WTC11 (cell line): Measurements from ENCODE around the gene SMAD6. TPM values are rescaled to one million over a fixed set of nuclear protein-coding genes. Genes with fewer than 3 reads are reported as not detected.

Source experiments
- ATAC-seq: fragments of 200-7000 bp; cut with Tn5 transposase; 2 replicates; pipeline ENCODE4 v1.10.0; 2021; ENCODE audit warnings: mild to moderate bottlenecking, moderate library complexity
- CTCF ChIA-PET: fragments of 300-600 bp; sonication (Branson Sonifier 250); formaldehyde crosslinking; loops from one replicate; lab custom pipeline; 2021; ENCODE audit warnings: antibody characterized with exemption; lab: Charles Lee
- POLR2A ChIA-PET: fragments of 350-600 bp; sonication (Branson Sonifier 250); formaldehyde crosslinking; loops from one replicate; lab custom pipeline; 2021; ENCODE audit warnings: antibody characterized with exemption; lab: Charles Lee
- DNase-seq: peaks from one replicate; pipeline ENCODE4 v3.0.0; 2021; ENCODE audit warnings: low spot score
- H3K27ac Mint-ChIP-seq: 2 replicates; pipeline ENCODE4 v1.8.0; 2021; ENCODE audit warnings: mixed read lengths
- H3K27me3 Mint-ChIP-seq: 2 replicates; pipeline ENCODE4 v1.8.0; 2021; ENCODE audit warnings: low read depth, mild to moderate bottlenecking, moderate library complexity, mixed read lengths
- H3K36me3 Mint-ChIP-seq: 2 replicates; pipeline ENCODE4 v1.8.0; 2021; ENCODE audit warnings: mixed read lengths
- H3K4me1 Mint-ChIP-seq: 2 replicates; pipeline ENCODE4 v1.8.0; 2022; ENCODE audit warnings: mixed read lengths
- H3K4me3 Mint-ChIP-seq: 2 replicates; pipeline ENCODE4 v1.8.0; 2021; ENCODE audit warnings: mild to moderate bottlenecking, moderate library complexity, mixed read lengths
- H3K9me3 Mint-ChIP-seq: 2 replicates; pipeline ENCODE4 v1.8.0; 2021; ENCODE audit warnings: mixed read lengths
- CBFB ChIP-seq: sonication (generic); formaldehyde crosslinking; IDR thresholded peaks from 2 replicates; pipeline ENCODE4 v1.8.1; 2022; ENCODE audit warnings: mild to moderate bottlenecking, low read depth, missing genetic modification reagents
- ELF4 ChIP-seq: sonication (generic); formaldehyde crosslinking; IDR thresholded peaks from 2 replicates; pipeline ENCODE4 v1.8.1; 2022; ENCODE audit warnings: low read depth, mild to moderate bottlenecking, moderate library complexity, missing genetic modification reagents
- ESRRA ChIP-seq: sonication (generic); formaldehyde crosslinking; IDR thresholded peaks from 2 replicates; pipeline ENCODE4 v1.8.1; 2022; ENCODE audit warnings: mild to moderate bottlenecking, missing genetic modification reagents, borderline replicate concordance
- FOXK1 ChIP-seq: sonication (generic); formaldehyde crosslinking; IDR thresholded peaks from 2 replicates; pipeline ENCODE4 v1.8.0; 2022; ENCODE audit warnings: mild to moderate bottlenecking, moderate library complexity, missing genetic modification reagents
- GRHL2 ChIP-seq: fragments of 250-450 bp; sonication (Bioruptor Pico); IDR thresholded peaks from 2 replicates; pipeline ENCODE4 v1.8.0; 2022; ENCODE audit warnings: mild to moderate bottlenecking, moderate library complexity; ENCODE audit not compliant: insufficient replicate concordance, severe bottlenecking
- MYBL2 ChIP-seq: sonication (generic); formaldehyde crosslinking; IDR thresholded peaks from 2 replicates; pipeline ENCODE4 v1.8.1; 2023; ENCODE audit warnings: mild to moderate bottlenecking, moderate library complexity, missing genetic modification reagents
- PRRX2 ChIP-seq: fragments of 250-450 bp; sonication (Bioruptor Pico); IDR thresholded peaks from 2 replicates; pipeline ENCODE4 v1.8.0; 2021; ENCODE audit warnings: mild to moderate bottlenecking
- SMAD4 ChIP-seq: sonication (generic); formaldehyde crosslinking; IDR thresholded peaks from 2 replicates; pipeline ENCODE4 v1.8.0; 2022; ENCODE audit warnings: mild to moderate bottlenecking, missing genetic modification reagents
- TP53 ChIP-seq: sonication (generic); formaldehyde crosslinking; IDR thresholded peaks from 2 replicates; pipeline ENCODE4 v1.8.1; 2023; ENCODE audit warnings: mild to moderate bottlenecking, missing genetic modification reagents
- ZNF219 ChIP-seq: sonication (generic); formaldehyde crosslinking; IDR thresholded peaks from 2 replicates; pipeline ENCODE4 v1.8.0; 2023; ENCODE audit warnings: missing genetic modification reagents, mild to moderate bottlenecking, borderline replicate concordance
- ZNF396 ChIP-seq: fragments of 250-450 bp; sonication (Bioruptor Pico); IDR thresholded peaks from 2 replicates; pipeline ENCODE4 v1.8.0; 2021; ENCODE audit warnings: mild to moderate bottlenecking, moderate library complexity, borderline replicate concordance
- ZNF671 ChIP-seq: fragments of 250-450 bp; sonication (Bioruptor Pico); IDR thresholded peaks from 2 replicates; pipeline ENCODE4 v1.8.0; 2021; ENCODE audit warnings: mild to moderate bottlenecking
- total RNA-seq: library from RNA; stranded (reverse); gene quantifications from 3 replicates; pipeline ENCODE4 v1.2.3, GENCODE V29; 2021
- TF ChIP-seq, protein P1 (sequence below): fragments of 250-450 bp; sonication (Bioruptor Pico); IDR thresholded peaks from 2 replicates; pipeline ENCODE4 v1.9.0; 2021; ENCODE audit warnings: mild to moderate bottlenecking, borderline replicate concordance
- TF ChIP-seq, protein P2 (sequence below): fragments of 200-600 bp; IDR thresholded peaks from 2 replicates; pipeline ENCODE4 v1.8.0; 2022; ENCODE audit warnings: antibody characterized with exemption
- TF ChIP-seq, protein P3 (sequence below): sonication (generic); formaldehyde crosslinking; IDR thresholded peaks from 2 replicates; pipeline ENCODE4 v1.8.1; 2023; ENCODE audit warnings: mild to moderate bottlenecking, missing genetic modification reagents, moderate library complexity
- TF ChIP-seq, protein P4 (sequence below): fragments of 250-450 bp; sonication (Bioruptor Pico); IDR thresholded peaks from 2 replicates; pipeline ENCODE4 v2.1.2; 2022; ENCODE audit warnings: mild to moderate bottlenecking, moderate library complexity
- TF ChIP-seq, protein P5 (sequence below): sonication (generic); formaldehyde crosslinking; IDR thresholded peaks from 2 replicates; pipeline ENCODE4 v1.8.0; 2022; ENCODE audit warnings: mild to moderate bottlenecking, missing genetic modification reagents

The SMAD6 gene
- total RNA-seq, 1 experiment from 2014 or later: 13.9 TPM

DNA sequence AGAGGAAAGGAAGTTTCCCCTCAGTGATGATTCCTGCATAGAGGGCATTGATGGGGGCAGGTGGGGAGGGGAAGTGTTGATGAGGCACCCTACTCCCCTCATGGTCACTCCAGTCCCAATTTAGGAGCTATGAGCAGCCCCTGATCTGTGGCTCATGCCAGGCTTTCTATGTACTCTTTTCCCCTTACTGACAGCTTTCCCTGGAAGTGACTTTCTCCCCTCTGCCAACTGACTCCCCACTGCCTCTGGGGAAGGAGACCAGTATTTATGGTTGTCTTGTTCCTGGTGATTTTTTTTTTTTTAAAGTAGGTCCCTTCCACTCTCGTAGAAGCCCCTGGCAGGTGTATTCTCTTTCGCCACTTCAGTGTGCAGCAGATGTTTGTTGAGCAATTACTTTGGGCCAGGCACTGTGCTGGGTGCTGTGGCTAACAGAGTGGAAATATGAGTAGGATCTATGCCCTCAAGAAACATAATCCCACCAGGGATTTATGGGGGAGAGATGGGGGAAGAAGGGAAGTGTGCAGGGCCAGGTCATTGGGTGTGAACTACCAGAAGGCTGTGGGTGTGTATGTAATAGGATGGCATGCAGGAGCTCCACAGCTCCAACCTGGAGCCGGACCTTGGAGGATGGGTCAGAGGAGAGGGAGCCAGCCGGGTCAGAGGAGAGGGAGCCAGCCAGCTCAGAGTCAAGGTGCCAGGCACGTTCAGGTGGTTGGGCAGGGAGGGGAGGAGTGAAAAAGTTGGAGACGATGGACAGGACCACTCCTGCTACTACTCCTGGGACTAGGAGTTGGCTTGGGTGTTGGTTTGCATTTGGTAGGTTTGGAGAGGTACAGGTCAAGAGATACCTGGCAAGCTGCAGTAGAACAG is 3.5 kb downstream of the SMAD6 start (continued):
- TF ChIP-seq, protein P1, sequence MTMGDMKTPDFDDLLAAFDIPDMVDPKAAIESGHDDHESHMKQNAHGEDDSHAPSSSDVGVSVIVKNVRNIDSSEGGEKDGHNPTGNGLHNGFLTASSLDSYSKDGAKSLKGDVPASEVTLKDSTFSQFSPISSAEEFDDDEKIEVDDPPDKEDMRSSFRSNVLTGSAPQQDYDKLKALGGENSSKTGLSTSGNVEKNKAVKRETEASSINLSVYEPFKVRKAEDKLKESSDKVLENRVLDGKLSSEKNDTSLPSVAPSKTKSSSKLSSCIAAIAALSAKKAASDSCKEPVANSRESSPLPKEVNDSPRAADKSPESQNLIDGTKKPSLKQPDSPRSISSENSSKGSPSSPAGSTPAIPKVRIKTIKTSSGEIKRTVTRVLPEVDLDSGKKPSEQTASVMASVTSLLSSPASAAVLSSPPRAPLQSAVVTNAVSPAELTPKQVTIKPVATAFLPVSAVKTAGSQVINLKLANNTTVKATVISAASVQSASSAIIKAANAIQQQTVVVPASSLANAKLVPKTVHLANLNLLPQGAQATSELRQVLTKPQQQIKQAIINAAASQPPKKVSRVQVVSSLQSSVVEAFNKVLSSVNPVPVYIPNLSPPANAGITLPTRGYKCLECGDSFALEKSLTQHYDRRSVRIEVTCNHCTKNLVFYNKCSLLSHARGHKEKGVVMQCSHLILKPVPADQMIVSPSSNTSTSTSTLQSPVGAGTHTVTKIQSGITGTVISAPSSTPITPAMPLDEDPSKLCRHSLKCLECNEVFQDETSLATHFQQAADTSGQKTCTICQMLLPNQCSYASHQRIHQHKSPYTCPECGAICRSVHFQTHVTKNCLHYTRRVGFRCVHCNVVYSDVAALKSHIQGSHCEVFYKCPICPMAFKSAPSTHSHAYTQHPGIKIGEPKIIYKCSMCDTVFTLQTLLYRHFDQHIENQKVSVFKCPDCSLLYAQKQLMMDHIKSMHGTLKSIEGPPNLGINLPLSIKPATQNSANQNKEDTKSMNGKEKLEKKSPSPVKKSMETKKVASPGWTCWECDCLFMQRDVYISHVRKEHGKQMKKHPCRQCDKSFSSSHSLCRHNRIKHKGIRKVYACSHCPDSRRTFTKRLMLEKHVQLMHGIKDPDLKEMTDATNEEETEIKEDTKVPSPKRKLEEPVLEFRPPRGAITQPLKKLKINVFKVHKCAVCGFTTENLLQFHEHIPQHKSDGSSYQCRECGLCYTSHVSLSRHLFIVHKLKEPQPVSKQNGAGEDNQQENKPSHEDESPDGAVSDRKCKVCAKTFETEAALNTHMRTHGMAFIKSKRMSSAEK: no peak
- TF ChIP-seq TP53 (CRISPR knock-in tag): no peak

DNA sequence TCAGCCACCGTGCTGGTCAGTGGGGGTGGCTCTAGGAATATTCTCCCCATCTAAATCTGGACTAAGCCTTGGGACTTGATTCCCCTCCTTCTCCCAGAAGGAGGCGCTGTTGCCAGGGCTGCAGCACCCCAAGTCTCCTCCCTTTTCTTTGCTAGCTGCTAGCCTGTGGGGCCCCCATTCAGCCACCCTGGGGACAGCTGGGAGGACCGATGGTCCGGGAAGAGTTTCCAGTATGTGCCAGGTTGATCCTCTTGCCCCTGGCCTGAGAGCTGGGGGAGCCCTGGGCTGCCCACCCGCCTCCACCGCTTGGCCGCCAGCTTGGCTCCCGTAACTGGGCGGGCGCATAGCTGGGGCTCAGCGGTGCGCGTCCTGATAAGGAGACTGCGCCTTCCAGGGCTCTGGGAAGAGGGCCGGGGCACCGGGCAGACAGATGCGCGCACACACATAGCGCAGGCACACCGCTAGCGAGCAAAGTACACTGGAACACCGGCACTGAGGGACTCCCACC is 4.2 kb downstream of the SMAD6 start:
- TF ChIP-seq ESRRA (CRISPR knock-in tag): no peak
- TF ChIP-seq, protein P2, sequence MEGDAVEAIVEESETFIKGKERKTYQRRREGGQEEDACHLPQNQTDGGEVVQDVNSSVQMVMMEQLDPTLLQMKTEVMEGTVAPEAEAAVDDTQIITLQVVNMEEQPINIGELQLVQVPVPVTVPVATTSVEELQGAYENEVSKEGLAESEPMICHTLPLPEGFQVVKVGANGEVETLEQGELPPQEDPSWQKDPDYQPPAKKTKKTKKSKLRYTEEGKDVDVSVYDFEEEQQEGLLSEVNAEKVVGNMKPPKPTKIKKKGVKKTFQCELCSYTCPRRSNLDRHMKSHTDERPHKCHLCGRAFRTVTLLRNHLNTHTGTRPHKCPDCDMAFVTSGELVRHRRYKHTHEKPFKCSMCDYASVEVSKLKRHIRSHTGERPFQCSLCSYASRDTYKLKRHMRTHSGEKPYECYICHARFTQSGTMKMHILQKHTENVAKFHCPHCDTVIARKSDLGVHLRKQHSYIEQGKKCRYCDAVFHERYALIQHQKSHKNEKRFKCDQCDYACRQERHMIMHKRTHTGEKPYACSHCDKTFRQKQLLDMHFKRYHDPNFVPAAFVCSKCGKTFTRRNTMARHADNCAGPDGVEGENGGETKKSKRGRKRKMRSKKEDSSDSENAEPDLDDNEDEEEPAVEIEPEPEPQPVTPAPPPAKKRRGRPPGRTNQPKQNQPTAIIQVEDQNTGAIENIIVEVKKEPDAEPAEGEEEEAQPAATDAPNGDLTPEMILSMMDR: 0 out of 2 replicates have a peak, but pooled peaks have one; percentile 36
- Mint-ChIP-seq H3K27me3 (peaks cover 24% of the 10 kb centered on the region), H3K9me3 (no peaks in the 10 kb centered on the region), H3K4me1 (peaks cover 34% of the 10 kb centered on the region), H3K27ac (no peak overlapping the region), H3K4me3 (no peak overlapping the region), H3K36me3 (no peaks in the 10 kb centered on the region; the same call in 1 of the 2 replicates)
- peak; percentile 42 for DNase-seq
- no peak for ATAC-seq
- ChIA-PET POLR2A (interaction anchor here (1.4 kb wide), 1 partner anchor 43 kb away, joined by 4 read pairs; no protein-coding TSS in a partner anchor), CTCF (interaction anchor here (0.7 to 8.2 kb wide), 23 partner anchors 8 to 148 kb away, joined by 3 to 87 read pairs (median 7); partner anchors contain the start of gene LCTL)

DNA sequence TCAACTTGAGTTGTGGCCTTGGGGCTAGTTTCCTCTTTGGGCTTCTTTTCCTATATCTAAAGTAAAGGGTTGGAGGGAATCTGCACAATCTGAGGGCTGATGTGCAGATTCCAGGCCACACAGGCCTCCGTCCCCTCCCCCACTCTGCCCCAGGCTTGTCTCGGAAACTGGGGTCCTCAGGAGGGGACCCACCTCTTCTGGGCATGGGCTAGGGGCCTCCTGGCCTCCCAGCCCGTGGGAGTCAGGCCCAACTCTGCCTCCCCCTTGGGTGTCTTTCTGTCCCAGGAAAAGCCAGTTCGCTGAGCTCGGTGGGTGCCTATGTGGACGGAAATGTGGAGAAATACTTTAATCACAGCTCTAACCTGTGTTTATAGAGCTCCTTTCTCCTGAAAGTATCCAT is 4.8 kb downstream of the SMAD6 start:
- no peak overlapping the region for H3K27ac Mint-ChIP-seq
- H3K36me3 Mint-ChIP-seq: no peaks in the 10 kb centered on the region; the same call in 1 of the 2 replicates
- TF ChIP-seq PRRX2 (CRISPR knock-in tag) (no peak), SMAD4 (CRISPR knock-in tag) (no peak), ZNF671 (no peak), FOXK1 (CRISPR knock-in tag) (no peak), TP53 (CRISPR knock-in tag) (no peak), ZNF219 (CRISPR knock-in tag) (no peak), CBFB (no peak), GRHL2 (CRISPR knock-in tag) (no peak), ZNF396 (CRISPR knock-in tag) (no peak), ELF4 (CRISPR knock-in tag) (no peak), MYBL2 (CRISPR knock-in tag) (no peak)
- TF ChIP-seq, protein P3, sequence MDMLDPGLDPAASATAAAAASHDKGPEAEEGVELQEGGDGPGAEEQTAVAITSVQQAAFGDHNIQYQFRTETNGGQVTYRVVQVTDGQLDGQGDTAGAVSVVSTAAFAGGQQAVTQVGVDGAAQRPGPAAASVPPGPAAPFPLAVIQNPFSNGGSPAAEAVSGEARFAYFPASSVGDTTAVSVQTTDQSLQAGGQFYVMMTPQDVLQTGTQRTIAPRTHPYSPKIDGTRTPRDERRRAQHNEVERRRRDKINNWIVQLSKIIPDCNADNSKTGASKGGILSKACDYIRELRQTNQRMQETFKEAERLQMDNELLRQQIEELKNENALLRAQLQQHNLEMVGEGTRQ (CRISPR knock-in tag): no peak
- TF ChIP-seq, protein P4, sequence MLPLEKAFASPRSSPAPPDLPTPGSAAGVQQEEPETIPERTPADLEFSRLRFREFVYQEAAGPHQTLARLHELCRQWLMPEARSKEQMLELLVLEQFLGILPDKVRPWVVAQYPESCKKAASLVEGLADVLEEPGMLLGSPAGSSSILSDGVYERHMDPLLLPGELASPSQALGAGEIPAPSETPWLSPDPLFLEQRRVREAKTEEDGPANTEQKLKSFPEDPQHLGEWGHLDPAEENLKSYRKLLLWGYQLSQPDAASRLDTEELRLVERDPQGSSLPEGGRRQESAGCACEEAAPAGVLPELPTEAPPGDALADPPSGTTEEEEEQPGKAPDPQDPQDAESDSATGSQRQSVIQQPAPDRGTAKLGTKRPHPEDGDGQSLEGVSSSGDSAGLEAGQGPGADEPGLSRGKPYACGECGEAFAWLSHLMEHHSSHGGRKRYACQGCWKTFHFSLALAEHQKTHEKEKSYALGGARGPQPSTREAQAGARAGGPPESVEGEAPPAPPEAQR: no peak
- TF ChIP-seq, protein P5, sequence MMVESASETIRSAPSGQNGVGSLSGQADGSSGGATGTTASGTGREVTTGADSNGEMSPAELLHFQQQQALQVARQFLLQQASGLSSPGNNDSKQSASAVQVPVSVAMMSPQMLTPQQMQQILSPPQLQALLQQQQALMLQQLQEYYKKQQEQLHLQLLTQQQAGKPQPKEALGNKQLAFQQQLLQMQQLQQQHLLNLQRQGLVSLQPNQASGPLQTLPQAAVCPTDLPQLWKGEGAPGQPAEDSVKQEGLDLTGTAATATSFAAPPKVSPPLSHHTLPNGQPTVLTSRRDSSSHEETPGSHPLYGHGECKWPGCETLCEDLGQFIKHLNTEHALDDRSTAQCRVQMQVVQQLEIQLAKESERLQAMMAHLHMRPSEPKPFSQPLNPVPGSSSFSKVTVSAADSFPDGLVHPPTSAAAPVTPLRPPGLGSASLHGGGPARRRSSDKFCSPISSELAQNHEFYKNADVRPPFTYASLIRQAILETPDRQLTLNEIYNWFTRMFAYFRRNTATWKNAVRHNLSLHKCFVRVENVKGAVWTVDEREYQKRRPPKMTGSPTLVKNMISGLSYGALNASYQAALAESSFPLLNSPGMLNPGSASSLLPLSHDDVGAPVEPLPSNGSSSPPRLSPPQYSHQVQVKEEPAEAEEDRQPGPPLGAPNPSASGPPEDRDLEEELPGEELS: no peak
- no peaks in the 10 kb centered on the region for H3K9me3 Mint-ChIP-seq
- no peak overlapping the region for H3K4me3 Mint-ChIP-seq
- peaks cover 24% of the 10 kb centered on the region for H3K27me3 Mint-ChIP-seq
- DNase-seq: no peak
- CTCF ChIA-PET: interaction anchor here (0.6 to 8.2 kb wide), 46 partner anchors 7 to 216 kb away, joined by 3 to 87 read pairs (median 6); partner anchors contain the start of gene LCTL
- POLR2A ChIA-PET: interaction anchor here (0.5 to 1.4 kb wide), 3 partner anchors 28 to 45 kb away, joined by 4 to 8 read pairs (median 4); no protein-coding TSS in a partner anchor
- no peak for ATAC-seq
- H3K4me1 Mint-ChIP-seq: peaks cover 34% of the 10 kb centered on the region
